ENCODE results near the gene PHTF2. TPM values are rescaled to one million over a fixed set of nuclear protein-coding genes. Genes with fewer than 3 reads are reported as not detected.

The PHTF2 gene
- total RNA-seq, 1 experiment from 2014 or later, result 5.7 TPM

- Histone ChIP-seq H3K4me3 (no peak overlapping the region), H3K36me3 (no peaks in the 10 kb centered on the region), H3K27me3 (no peaks in the 10 kb centered on the region), H3K9me3 (no peaks in the 10 kb centered on the region)
- DNase-seq, result no peak
These were observed 119.1 kb downstream of the PHTF2 start for GRCh38 chr7:77917500-77918262.

GRCh38 chr7:77918676-77919075 is 120.1 kb downstream of the PHTF2 start:
- no peaks in the 10 kb centered on the region for H3K27me3 ChIP-seq
- H3K4me3 ChIP-seq, result no peak overlapping the region
- H3K36me3 ChIP-seq, result no peaks in the 10 kb centered on the region
- H3K9me3 ChIP-seq, result no peaks in the 10 kb centered on the region
- no peak for DNase-seq

- no peaks in the 10 kb centered on the region for H3K9me3 ChIP-seq
- no peak overlapping the region for H3K4me3 ChIP-seq
- H3K36me3 ChIP-seq, result no peaks in the 10 kb centered on the region
- DNase-seq, result no peak
- no peaks in the 10 kb centered on the region for H3K27me3 ChIP-seq
These were observed 124.8 kb downstream of the PHTF2 start for GRCh38 chr7:77923419-77923818.

GRCh38 chr7:77930496-77930895 is 131.9 kb downstream of the PHTF2 start:
- Histone ChIP-seq H3K9me3 (no peaks in the 10 kb centered on the region), H3K4me3 (no peak overlapping the region), H3K36me3 (no peaks in the 10 kb centered on the region; the same call in 1 of the 2 replicates), H3K27me3 (no peaks in the 10 kb centered on the region)
- no peak for DNase-seq

- DNase-seq, result no peak
- no peaks in the 10 kb centered on the region; the same call in 1 of the 2 replicates for H3K36me3 ChIP-seq
- no peak overlapping the region for H3K4me3 ChIP-seq
- H3K9me3 ChIP-seq, result no peaks in the 10 kb centered on the region
- no peaks in the 10 kb centered on the region for H3K27me3 ChIP-seq
These were observed 133.3 kb downstream of the PHTF2 start for GRCh38 chr7:77931841-77932240.

GRCh38 chr7:77933394-77933793 is 134.8 kb downstream of the PHTF2 start:
- Histone ChIP-seq H3K27me3 (no peaks in the 10 kb centered on the region), H3K9me3 (no peaks in the 10 kb centered on the region), H3K4me3 (no peak overlapping the region), H3K36me3 (no peaks in the 10 kb centered on the region; the same call in 1 of the 2 replicates)
- DNase-seq, result no peak

GRCh38 chr7:77935652-77936348 is 137.2 kb downstream of the PHTF2 start:
- Histone ChIP-seq H3K9me3 (no peaks in the 10 kb centered on the region), H3K36me3 (no peaks in the 10 kb centered on the region; the same call in 1 of the 2 replicates), H3K4me3 (no peak overlapping the region), H3K27me3 (no peaks in the 10 kb centered on the region)
- DNase-seq, result no peak

GRCh38 chr7:77940647-77941046 is 142.1 kb downstream of the PHTF2 start:
- no peaks in the 10 kb centered on the region for H3K9me3 ChIP-seq
- H3K27me3 ChIP-seq, result no peaks in the 10 kb centered on the region
- DNase-seq, result no peak
- H3K36me3 ChIP-seq, result no peaks in the 10 kb centered on the region; the same call in 1 of the 2 replicates
- H3K4me3 ChIP-seq, result no peak overlapping the region

GRCh38 chr7:77942431-77942830 is 143.9 kb downstream of the PHTF2 start:
- no peaks in the 10 kb centered on the region for H3K9me3 ChIP-seq
- no peak overlapping the region for H3K4me3 ChIP-seq
- DNase-seq, result no peak
- no peaks in the 10 kb centered on the region for H3K36me3 ChIP-seq
- no peaks in the 10 kb centered on the region for H3K27me3 ChIP-seq

GRCh38 chr7:77944183-77945182 is 145.9 kb downstream of the PHTF2 start:
- Histone ChIP-seq H3K27me3 (no peaks in the 10 kb centered on the region), H3K4me3 (no peak overlapping the region), H3K9me3 (no peaks in the 10 kb centered on the region), H3K36me3 (no peaks in the 10 kb centered on the region)
- DNase-seq, result no peak

- H3K4me3 ChIP-seq, result no peak overlapping the region
- H3K36me3 ChIP-seq, result no peaks in the 10 kb centered on the region
- no peaks in the 10 kb centered on the region for H3K27me3 ChIP-seq
- DNase-seq, result no peak
- H3K9me3 ChIP-seq, result no peaks in the 10 kb centered on the region
These were observed 152.0 kb downstream of the PHTF2 start for GRCh38 chr7:77950548-77950947.

GRCh38 chr7:77954773-77955555 is 156.4 kb downstream of the PHTF2 start:
- no peaks in the 10 kb centered on the region for H3K27me3 ChIP-seq
- no peak for DNase-seq
- no peaks in the 10 kb centered on the region for H3K36me3 ChIP-seq
- H3K4me3 ChIP-seq, result no peak overlapping the region
- H3K9me3 ChIP-seq, result no peaks in the 10 kb centered on the region

GRCh38 chr7:77958436-77958835 is 159.9 kb downstream of the PHTF2 start:
- DNase-seq, result no peak

GRCh38 chr7:77959080-77959479 is 160.5 kb downstream of the PHTF2 start:
- Histone ChIP-seq H3K4me3 (no peak overlapping the region), H3K27me3 (no peaks in the 10 kb centered on the region), H3K36me3 (no peaks in the 10 kb centered on the region), H3K9me3 (no peaks in the 10 kb centered on the region)
- DNase-seq, result no peak

More at GRCh38 chr7:77958436-77958835, 159.9 kb downstream of the PHTF2 start:
- Histone ChIP-seq H3K36me3 (no peaks in the 10 kb centered on the region), H3K4me3 (no peak overlapping the region), H3K27me3 (no peaks in the 10 kb centered on the region), H3K9me3 (no peaks in the 10 kb centered on the region)

GRCh38 chr7:77960336-77960735 is 161.8 kb downstream of the PHTF2 start:
- no peak overlapping the region for H3K4me3 ChIP-seq
- no peaks in the 10 kb centered on the region for H3K9me3 ChIP-seq
- DNase-seq, result no peak
- H3K27me3 ChIP-seq, result no peaks in the 10 kb centered on the region
- H3K36me3 ChIP-seq, result no peaks in the 10 kb centered on the region

GRCh38 chr7:77967429-77967828 is 168.9 kb downstream of the PHTF2 start:
- Histone ChIP-seq H3K36me3 (no peaks in the 10 kb centered on the region), H3K9me3 (no peaks in the 10 kb centered on the region), H3K27me3 (no peaks in the 10 kb centered on the region), H3K4me3 (no peak overlapping the region)
- DNase-seq, result no peak
